Measurements from ENCODE around the gene EXOSC5. TPM values are rescaled to one million over a fixed set of nuclear protein-coding genes. Genes with fewer than 3 reads are reported as not detected.
"Not testable (repeated sequence)": the region's sequence is repeated elsewhere in the genome, so short reads cannot be mapped to it uniquely, and the experiment has no call there.

The EXOSC5 gene
- total RNA-seq, 1 donor from 2014 or later: 13.0 TPM

DNA sequence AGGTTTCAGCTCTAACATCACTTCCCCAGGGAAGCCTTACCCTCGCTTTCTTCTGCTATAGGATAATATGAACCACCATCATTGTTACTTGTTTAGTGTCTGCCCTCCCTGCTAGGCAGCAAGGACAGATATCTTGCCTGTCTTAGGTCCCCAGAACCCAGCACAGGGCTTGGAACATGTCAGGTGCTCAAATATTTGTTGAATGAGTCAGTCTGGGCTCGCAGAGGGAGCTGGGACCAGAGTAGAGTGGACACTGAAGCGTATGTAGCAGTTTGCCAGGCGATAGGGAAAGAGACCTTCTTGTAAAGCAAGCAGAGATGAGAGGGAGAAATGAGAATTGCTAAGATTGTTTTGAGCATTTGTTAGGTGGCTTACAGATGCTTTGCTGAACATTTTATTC lies 12.1 kb upstream of the EXOSC5 start:
- no peaks in the 10 kb centered on the region for H3K9me3 ChIP-seq (ENCODE audit: control insufficient read depth in 3 of 3, low read length in 3 of 3)
- H3K4me1 ChIP-seq (ENCODE audit: control insufficient read depth in 3 of 3, insufficient read depth in 3 of 3, low read length in 3 of 3): peaks cover 56 to 62% (median 61%) of the 10 kb centered on the region in 3 donors
- peak overlapping the region in 1 of 3 donors; percentile 52 for H3K4me3 ChIP-seq (ENCODE audit: low read length in 3 of 3)
- peak overlapping the region in 1 of 3 donors; percentile 71 for H3K9ac ChIP-seq (ENCODE audit: low read depth in 1 of 3, low read length in 3 of 3)
- peak overlapping the region; percentile 42 for H3K27ac ChIP-seq (ENCODE audit: low read depth, low read length)
- H3K27me3 ChIP-seq (ENCODE audit: control insufficient read depth in 3 of 3, insufficient read depth in 3 of 3, low read length in 3 of 3): no peaks in the 10 kb centered on the region
- peaks cover 7 to 22% (median 12%) of the 10 kb centered on the region in 3 donors for H3K36me3 ChIP-seq (ENCODE audit: control insufficient read depth in 3 of 3, insufficient read depth in 3 of 3, low read length in 3 of 3)

DNA sequence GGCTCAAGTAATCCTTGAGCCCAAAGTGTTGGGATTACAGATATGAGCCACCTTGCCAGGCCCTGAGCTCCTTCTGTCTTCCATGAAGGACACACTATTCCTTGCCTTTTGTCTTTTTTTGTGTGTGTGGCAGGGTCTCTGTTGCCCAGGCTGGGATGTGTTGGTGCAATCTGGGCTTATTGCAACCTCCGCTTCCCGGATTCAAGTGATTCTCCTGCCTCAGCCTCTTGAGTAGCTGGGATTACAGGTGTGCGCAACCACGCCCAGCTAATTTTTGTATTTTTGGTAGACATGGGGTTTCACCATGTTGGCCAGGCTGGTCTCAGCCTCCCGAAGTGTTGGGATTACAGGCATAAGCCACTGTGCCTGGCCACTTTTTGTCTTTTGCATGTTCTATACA lies 11.7 kb upstream of the EXOSC5 start:
- peak overlapping the region in 1 of 3 donors; percentile 71 for H3K9ac ChIP-seq (ENCODE audit: low read depth in 1 of 3, low read length in 3 of 3)

DNA sequence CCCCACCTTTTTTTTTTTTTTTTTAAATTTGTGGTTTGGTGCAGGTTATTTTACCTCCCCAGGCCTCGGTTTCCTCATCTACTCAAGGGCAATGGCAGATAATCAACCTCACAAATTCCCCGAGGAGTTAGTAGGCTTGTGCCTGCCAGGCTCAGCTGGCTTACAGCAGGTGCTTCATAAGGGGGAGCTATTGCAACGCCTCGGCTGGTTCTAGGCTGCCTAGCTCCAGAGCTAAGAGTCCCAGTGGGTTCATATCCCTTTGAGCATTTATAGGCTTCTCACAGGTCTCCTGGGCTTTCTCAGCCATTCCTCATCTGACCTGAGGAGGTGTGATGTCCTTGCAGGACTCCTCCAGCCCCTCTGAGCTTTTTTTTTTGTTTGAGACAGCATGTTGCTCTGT lies 11.1 kb upstream of the EXOSC5 start:
- Histone ChIP-seq H3K27me3 (ENCODE audit: control insufficient read depth in 3 of 3, insufficient read depth in 3 of 3, low read length in 3 of 3) (no peaks in the 10 kb centered on the region), H3K9me3 (ENCODE audit: control insufficient read depth in 3 of 3, low read length in 3 of 3) (no peaks in the 10 kb centered on the region), H3K36me3 (ENCODE audit: control insufficient read depth in 3 of 3, insufficient read depth in 3 of 3, low read length in 3 of 3) (peaks cover under 1 to 16% (median 6%) of the 10 kb centered on the region in 3 donors), H3K9ac (ENCODE audit: low read depth in 1 of 3, low read length in 3 of 3) (peak overlapping the region in 1 of 3 donors; percentile 45), H3K4me3 (ENCODE audit: low read length in 3 of 3) (no peak overlapping the region), H3K27ac (ENCODE audit: low read depth, low read length) (no peak overlapping the region), H3K4me1 (ENCODE audit: control insufficient read depth in 3 of 3, insufficient read depth in 3 of 3, low read length in 3 of 3) (peaks cover 47 to 55% (median 55%) of the 10 kb centered on the region in 3 donors)

More for the DNA sequence above, 11.7 kb upstream of the EXOSC5 start:
- Histone ChIP-seq H3K36me3 (ENCODE audit: control insufficient read depth in 3 of 3, insufficient read depth in 3 of 3, low read length in 3 of 3) (peaks cover 3 to 17% (median 10%) of the 10 kb centered on the region in 3 donors), H3K4me3 (ENCODE audit: low read length in 3 of 3) (peak overlapping the region in 1 of 3 donors; percentile 52), H3K27ac (ENCODE audit: low read depth, low read length) (peak overlapping the region; percentile 42), H3K4me1 (ENCODE audit: control insufficient read depth in 3 of 3, insufficient read depth in 3 of 3, low read length in 3 of 3) (peaks cover 51 to 57% (median 56%) of the 10 kb centered on the region in 3 donors)
- H3K27me3 ChIP-seq (ENCODE audit: control insufficient read depth in 3 of 3, insufficient read depth in 3 of 3, low read length in 3 of 3); H3K9me3 ChIP-seq (ENCODE audit: control insufficient read depth in 3 of 3, low read length in 3 of 3): not testable (repeated sequence)

DNA sequence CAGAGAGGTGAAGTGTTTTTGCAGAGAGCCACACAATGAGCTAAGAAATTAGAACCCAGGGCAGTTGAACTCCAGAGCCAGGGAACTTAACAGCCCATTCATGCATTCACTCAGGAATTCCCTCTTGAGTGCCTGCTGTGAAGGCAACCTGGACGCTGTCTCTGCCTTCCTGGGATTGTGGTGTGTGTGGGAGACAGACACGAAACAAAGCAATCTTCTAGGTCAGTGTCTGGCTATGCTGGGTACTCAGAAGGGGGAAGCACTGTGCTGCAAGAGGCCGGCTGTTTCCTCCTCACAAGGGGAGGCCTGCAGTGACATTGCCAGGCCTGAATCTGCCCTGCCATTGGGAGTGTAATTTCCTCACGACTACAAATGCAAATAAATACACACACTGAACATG lies 10.1 kb upstream of the EXOSC5 start:
- no peak overlapping the region for H3K27ac ChIP-seq (ENCODE audit: low read depth, low read length)
- peaks cover 0 to 17% (median 0%) of the 10 kb centered on the region in 3 donors for H3K36me3 ChIP-seq (ENCODE audit: control insufficient read depth in 3 of 3, insufficient read depth in 3 of 3, low read length in 3 of 3)
- no peak overlapping the region for H3K9ac ChIP-seq (ENCODE audit: low read depth in 1 of 3, low read length in 3 of 3)
- no peaks in the 10 kb centered on the region for H3K27me3 ChIP-seq (ENCODE audit: control insufficient read depth in 3 of 3, insufficient read depth in 3 of 3, low read length in 3 of 3)
- H3K4me3 ChIP-seq (ENCODE audit: low read length in 3 of 3): no peak overlapping the region
- H3K4me1 ChIP-seq (ENCODE audit: control insufficient read depth in 3 of 3, insufficient read depth in 3 of 3, low read length in 3 of 3): peaks cover 44 to 55% (median 54%) of the 10 kb centered on the region in 3 donors
- H3K9me3 ChIP-seq (ENCODE audit: control insufficient read depth in 3 of 3, low read length in 3 of 3): no peaks in the 10 kb centered on the region

DNA sequence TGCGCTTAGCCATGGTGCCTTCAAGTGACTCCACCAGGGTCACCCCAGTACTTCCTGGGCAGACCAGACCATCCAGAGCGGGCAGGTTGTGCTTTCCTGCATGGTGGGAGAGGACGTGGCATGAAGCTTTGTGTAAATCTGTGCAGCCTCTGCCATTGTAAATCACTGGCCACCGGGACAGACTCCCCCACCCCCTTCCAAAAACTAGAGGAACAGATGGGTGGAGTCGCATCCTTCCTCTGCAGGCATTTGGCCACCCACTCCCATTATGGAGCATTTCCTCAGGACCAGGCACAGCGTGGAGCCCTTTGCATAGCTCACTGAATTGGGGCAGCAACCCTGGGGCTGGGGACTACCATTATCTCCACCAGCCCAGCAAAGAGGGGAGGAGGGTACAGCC lies 8.6 kb upstream of the EXOSC5 start:
- Histone ChIP-seq H3K9me3 (ENCODE audit: control insufficient read depth in 3 of 3, low read length in 3 of 3) (no peaks in the 10 kb centered on the region), H3K36me3 (ENCODE audit: control insufficient read depth in 3 of 3, insufficient read depth in 3 of 3, low read length in 3 of 3) (peaks cover 0 to 12% (median 5%) of the 10 kb centered on the region in 3 donors), H3K9ac (ENCODE audit: low read depth in 1 of 3, low read length in 3 of 3) (no peak overlapping the region), H3K4me3 (ENCODE audit: low read length in 3 of 3) (no peak overlapping the region), H3K27ac (ENCODE audit: low read depth, low read length) (no peak overlapping the region), H3K4me1 (ENCODE audit: control insufficient read depth in 3 of 3, insufficient read depth in 3 of 3, low read length in 3 of 3) (peaks cover 30 to 46% (median 42%) of the 10 kb centered on the region in 3 donors), H3K27me3 (ENCODE audit: control insufficient read depth in 3 of 3, insufficient read depth in 3 of 3, low read length in 3 of 3) (no peaks in the 10 kb centered on the region)

DNA sequence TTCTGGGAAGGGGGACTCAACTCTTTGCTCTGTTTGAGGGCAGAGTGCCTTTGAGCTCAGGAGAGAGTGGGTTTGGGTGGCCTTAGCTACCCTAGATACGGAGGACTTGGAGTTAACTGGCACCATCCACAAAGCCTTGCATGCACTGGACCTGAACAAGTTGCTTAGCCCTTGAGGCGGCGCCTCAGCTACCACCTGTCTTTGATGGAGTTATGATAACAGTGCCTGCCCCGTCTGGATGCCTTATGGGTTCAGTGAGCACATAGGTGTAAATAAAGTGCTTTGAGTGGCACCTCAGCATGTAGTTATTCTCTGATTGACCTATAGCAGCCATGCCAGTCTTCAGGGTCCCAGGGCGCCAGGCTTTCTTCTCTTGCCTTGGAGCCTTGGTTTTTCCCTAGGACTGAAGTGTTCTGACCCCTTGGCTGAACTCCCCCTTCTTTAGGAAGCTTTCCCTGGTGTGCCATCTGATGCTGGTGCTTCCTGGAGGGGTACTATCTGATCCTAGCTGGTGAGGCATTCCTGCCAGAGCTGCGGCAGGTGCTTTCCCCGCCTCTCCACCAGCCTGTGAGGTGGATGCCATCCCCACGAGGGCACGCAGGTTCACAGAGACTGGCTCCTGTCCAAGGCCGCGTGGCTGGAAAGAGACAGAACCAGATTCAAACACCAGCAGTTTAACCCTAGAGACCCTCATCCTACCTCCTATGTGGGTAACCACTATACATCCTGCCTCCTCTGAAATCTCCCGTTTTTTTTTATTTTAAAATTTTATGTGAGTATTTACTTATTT lies 6.2 kb upstream of the EXOSC5 start:
- H3K27ac ChIP-seq (ENCODE audit: low read depth, low read length): no peak overlapping the region
- H3K4me3 ChIP-seq (ENCODE audit: low read length in 3 of 3): no peak overlapping the region

DNA sequence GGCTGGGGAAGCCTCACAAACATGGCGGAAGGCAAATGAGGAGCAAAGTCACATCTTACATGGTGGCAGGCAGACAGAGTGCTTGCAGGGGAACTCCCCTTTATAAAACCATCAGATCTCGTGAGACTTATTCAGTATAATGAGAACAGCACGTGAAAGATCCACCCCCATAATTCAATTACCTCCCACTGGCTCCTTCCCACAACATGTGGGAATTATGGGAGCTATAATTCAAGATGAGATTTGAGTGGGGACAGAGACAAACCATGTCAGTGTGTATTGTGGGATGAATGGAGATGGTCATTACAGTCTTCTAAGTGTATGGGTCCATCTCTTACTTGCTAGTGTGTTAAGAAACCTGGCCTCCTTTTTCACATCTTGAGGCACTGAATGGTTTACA lies 4.9 kb upstream of the EXOSC5 start:
- Histone ChIP-seq H3K9ac (ENCODE audit: low read depth in 1 of 3, low read length in 3 of 3) (no peak overlapping the region), H3K36me3 (ENCODE audit: control insufficient read depth in 3 of 3, insufficient read depth in 3 of 3, low read length in 3 of 3) (peaks cover 0 to 14% (median 5%) of the 10 kb centered on the region in 3 donors), H3K4me3 (ENCODE audit: low read length in 3 of 3) (no peak overlapping the region), H3K4me1 (ENCODE audit: control insufficient read depth in 3 of 3, insufficient read depth in 3 of 3, low read length in 3 of 3) (peaks cover 27 to 32% (median 29%) of the 10 kb centered on the region in 3 donors), H3K27ac (ENCODE audit: low read depth, low read length) (no peak overlapping the region), H3K27me3 (ENCODE audit: control insufficient read depth in 3 of 3, insufficient read depth in 3 of 3, low read length in 3 of 3) (no peaks in the 10 kb centered on the region), H3K9me3 (ENCODE audit: control insufficient read depth in 3 of 3, low read length in 3 of 3) (no peaks in the 10 kb centered on the region)

More for the DNA sequence above, 6.2 kb upstream of the EXOSC5 start:
- Histone ChIP-seq H3K4me1 (ENCODE audit: control insufficient read depth in 3 of 3, insufficient read depth in 3 of 3, low read length in 3 of 3) (peaks cover 29% of the 10 kb centered on the region in 3 donors), H3K27me3 (ENCODE audit: control insufficient read depth in 3 of 3, insufficient read depth in 3 of 3, low read length in 3 of 3) (no peaks in the 10 kb centered on the region), H3K9ac (ENCODE audit: low read depth in 1 of 3, low read length in 3 of 3) (peak overlapping the region in 1 of 3 donors; percentile 19), H3K9me3 (ENCODE audit: control insufficient read depth in 3 of 3, low read length in 3 of 3) (no peaks in the 10 kb centered on the region), H3K36me3 (ENCODE audit: control insufficient read depth in 3 of 3, insufficient read depth in 3 of 3, low read length in 3 of 3) (peaks cover 0 to 11% (median 5%) of the 10 kb centered on the region in 3 donors)

DNA sequence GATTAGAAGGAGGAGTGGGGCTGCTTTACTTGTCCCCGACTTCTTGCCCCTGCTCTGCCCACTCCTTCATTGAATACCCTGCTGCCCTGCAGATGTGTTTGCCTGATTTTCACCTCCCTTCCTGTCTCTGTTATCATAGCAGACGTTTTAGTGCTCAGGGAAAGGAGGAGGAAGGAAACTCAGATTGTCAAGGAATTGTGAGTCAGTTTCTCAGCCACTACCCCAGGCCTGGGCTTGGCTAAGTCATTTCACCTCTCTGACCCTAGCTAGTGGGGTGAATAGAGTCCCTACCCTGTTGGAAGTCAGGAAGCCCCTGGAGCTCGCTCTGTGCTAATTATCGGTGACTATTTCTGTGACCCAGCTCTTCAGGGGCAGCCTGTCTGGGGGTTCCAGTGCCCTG lies 4.3 kb upstream of the EXOSC5 start:
- H3K27ac ChIP-seq (ENCODE audit: low read depth, low read length): no peak overlapping the region
- H3K4me1 ChIP-seq (ENCODE audit: control insufficient read depth in 3 of 3, insufficient read depth in 3 of 3, low read length in 3 of 3): peaks cover 30 to 33% (median 32%) of the 10 kb centered on the region in 3 donors

DNA sequence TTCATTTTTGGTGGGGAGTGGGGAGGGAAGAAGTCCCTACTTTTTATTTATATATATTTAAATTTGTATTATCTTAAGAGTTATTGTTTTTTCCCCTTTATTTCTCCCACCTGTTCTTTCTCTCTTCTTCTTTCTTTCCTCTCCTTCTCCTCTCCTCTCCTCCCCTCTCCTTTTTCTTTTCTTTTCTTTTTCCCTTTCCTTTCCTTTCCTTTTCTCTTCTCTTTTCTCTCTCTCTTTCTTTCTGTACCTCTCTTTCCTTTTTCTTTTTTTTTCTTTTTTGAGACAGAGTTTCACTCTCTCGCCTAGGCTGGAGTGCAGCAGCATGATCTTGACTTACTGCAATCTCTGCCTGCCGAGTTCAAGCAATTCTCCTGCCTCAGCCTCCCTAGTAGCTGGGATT lies 2.4 kb upstream of the EXOSC5 start:
- no peaks in the 10 kb centered on the region for H3K9me3 ChIP-seq (ENCODE audit: control insufficient read depth in 3 of 3, low read length in 3 of 3)
- H3K9ac ChIP-seq (ENCODE audit: low read depth in 1 of 3, low read length in 3 of 3): no peak overlapping the region
- no peaks in the 10 kb centered on the region for H3K27me3 ChIP-seq (ENCODE audit: control insufficient read depth in 3 of 3, insufficient read depth in 3 of 3, low read length in 3 of 3)
- peaks cover 0 to 10% (median 5%) of the 10 kb centered on the region in 3 donors for H3K36me3 ChIP-seq (ENCODE audit: control insufficient read depth in 3 of 3, insufficient read depth in 3 of 3, low read length in 3 of 3)
- H3K4me3 ChIP-seq (ENCODE audit: low read length in 3 of 3): no peak overlapping the region
- H3K4me1 ChIP-seq (ENCODE audit: control insufficient read depth in 3 of 3, insufficient read depth in 3 of 3, low read length in 3 of 3): peaks cover 24 to 39% (median 28%) of the 10 kb centered on the region in 3 donors
- H3K27ac ChIP-seq (ENCODE audit: low read depth, low read length): no peak overlapping the region

More for the DNA sequence above, 4.3 kb upstream of the EXOSC5 start:
- Histone ChIP-seq H3K9ac (ENCODE audit: low read depth in 1 of 3, low read length in 3 of 3) (no peak overlapping the region), H3K9me3 (ENCODE audit: control insufficient read depth in 3 of 3, low read length in 3 of 3) (no peaks in the 10 kb centered on the region), H3K4me3 (ENCODE audit: low read length in 3 of 3) (no peak overlapping the region), H3K27me3 (ENCODE audit: control insufficient read depth in 3 of 3, insufficient read depth in 3 of 3, low read length in 3 of 3) (no peaks in the 10 kb centered on the region), H3K36me3 (ENCODE audit: control insufficient read depth in 3 of 3, insufficient read depth in 3 of 3, low read length in 3 of 3) (peaks cover 0 to 14% (median 5%) of the 10 kb centered on the region in 3 donors)

DNA sequence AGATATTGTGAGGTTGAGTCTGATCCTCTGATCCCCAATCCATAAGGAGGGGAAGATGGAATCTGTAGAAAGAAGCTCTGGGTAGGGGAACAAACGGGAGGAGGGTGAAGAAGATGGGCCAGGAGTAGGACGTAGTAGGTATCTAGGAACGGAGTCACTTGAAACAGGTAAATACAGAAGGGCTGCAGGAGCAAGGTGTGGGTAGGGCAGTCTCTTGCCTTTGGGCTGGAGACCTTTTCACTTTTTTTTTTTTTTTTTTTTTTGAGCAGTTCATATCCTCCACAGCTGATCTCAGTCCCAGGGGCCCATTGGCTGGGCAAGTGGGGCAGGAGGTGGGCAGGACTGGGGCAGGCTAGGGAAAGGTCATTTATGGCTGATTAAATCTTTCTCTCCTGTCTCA lies 1.9 kb upstream of the EXOSC5 start:
- Histone ChIP-seq H3K9me3 (ENCODE audit: control insufficient read depth in 3 of 3, low read length in 3 of 3) (no peaks in the 10 kb centered on the region), H3K9ac (ENCODE audit: low read depth in 1 of 3, low read length in 3 of 3) (peak overlapping the region; percentile 1 to 96 (median 12)), H3K4me1 (ENCODE audit: control insufficient read depth in 3 of 3, insufficient read depth in 3 of 3, low read length in 3 of 3) (peaks cover 24 to 39% (median 28%) of the 10 kb centered on the region in 3 donors), H3K27me3 (ENCODE audit: control insufficient read depth in 3 of 3, insufficient read depth in 3 of 3, low read length in 3 of 3) (no peaks in the 10 kb centered on the region), H3K36me3 (ENCODE audit: control insufficient read depth in 3 of 3, insufficient read depth in 3 of 3, low read length in 3 of 3) (peaks cover 0 to 10% (median 5%) of the 10 kb centered on the region in 3 donors), H3K4me3 (ENCODE audit: low read length in 3 of 3) (peak overlapping the region; percentile 92 to 100 (median 98)), H3K27ac (ENCODE audit: low read depth, low read length) (peak overlapping the region; percentile 93)
